Keratinocyte (primary cell): ENCODE results near the gene FCGR2B.
"Not testable (repeated sequence)": the region's sequence is repeated elsewhere in the genome, so short reads cannot be mapped to it uniquely, and the experiment has no call there.

ENCODE experiments used
- EZH2 ChIP-seq: IDR thresholded peaks from one replicate; pipeline ENCODE4 v1.6.1; 2012; ENCODE audit warnings: inconsistent platforms, mild to moderate bottlenecking, low read length, moderate library complexity
- TF ChIP-seq, protein P1 (sequence below), 3 experiments: IDR thresholded peaks in 1 of 3; conservative IDR thresholded peaks in 1 of 3; optimal IDR thresholded peaks in 1 of 3; 2 replicates in 2 of 3; 3 replicates in 1 of 3; pipeline versions ENCODE3 to v1.5.1; 2011; ENCODE audit warnings: low read length in 3 of 3, mild to moderate bottlenecking in 3 of 3, moderate library complexity in 2 of 3, control low read depth in 1 of 3, inconsistent platforms in 1 of 3; ENCODE audit not compliant: insufficient read depth in 2 of 3; ENCODE audit errors: extremely low read depth in 1 of 3

- TF ChIP-seq, protein P1, sequence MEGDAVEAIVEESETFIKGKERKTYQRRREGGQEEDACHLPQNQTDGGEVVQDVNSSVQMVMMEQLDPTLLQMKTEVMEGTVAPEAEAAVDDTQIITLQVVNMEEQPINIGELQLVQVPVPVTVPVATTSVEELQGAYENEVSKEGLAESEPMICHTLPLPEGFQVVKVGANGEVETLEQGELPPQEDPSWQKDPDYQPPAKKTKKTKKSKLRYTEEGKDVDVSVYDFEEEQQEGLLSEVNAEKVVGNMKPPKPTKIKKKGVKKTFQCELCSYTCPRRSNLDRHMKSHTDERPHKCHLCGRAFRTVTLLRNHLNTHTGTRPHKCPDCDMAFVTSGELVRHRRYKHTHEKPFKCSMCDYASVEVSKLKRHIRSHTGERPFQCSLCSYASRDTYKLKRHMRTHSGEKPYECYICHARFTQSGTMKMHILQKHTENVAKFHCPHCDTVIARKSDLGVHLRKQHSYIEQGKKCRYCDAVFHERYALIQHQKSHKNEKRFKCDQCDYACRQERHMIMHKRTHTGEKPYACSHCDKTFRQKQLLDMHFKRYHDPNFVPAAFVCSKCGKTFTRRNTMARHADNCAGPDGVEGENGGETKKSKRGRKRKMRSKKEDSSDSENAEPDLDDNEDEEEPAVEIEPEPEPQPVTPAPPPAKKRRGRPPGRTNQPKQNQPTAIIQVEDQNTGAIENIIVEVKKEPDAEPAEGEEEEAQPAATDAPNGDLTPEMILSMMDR (optimal IDR thresholded peaks at IDR 0.05 in 1 of 3, IDR thresholded peaks at IDR 0.05 in 1 of 3, conservative IDR thresholded peaks at IDR 0.05 in 1 of 3; ENCODE audit: extremely low read depth in 1 of 3, insufficient read depth in 2 of 3, low read length in 3 of 3), result not testable (repeated sequence)
- not testable (repeated sequence) for TF ChIP-seq EZH2
Measured at GRCh38 chr1:161673437-161673836, 10.5 kb downstream of the FCGR2B start.
